WTC11 (cell line): Measurements from ENCODE around the gene SHC3.

Experiments used
- CBFB ChIP-seq: sonication (generic); formaldehyde crosslinking; IDR thresholded peaks from 2 replicates; pipeline ENCODE4 v1.8.1; 2022; ENCODE audit warnings: mild to moderate bottlenecking, low read depth, missing genetic modification reagents
- E2F4 ChIP-seq: sonication (generic); formaldehyde crosslinking; IDR thresholded peaks from 2 replicates; pipeline ENCODE4 v1.8.1; 2022; ENCODE audit warnings: low read depth, mild to moderate bottlenecking, moderate library complexity, missing genetic modification reagents, borderline replicate concordance
- FOXJ3 ChIP-seq: sonication (generic); formaldehyde crosslinking; IDR thresholded peaks from 2 replicates; pipeline ENCODE4 v1.9.0; 2021; ENCODE audit warnings: missing genetic modification reagents, mild to moderate bottlenecking, borderline replicate concordance
- ZNF138 ChIP-seq: sonication (generic); formaldehyde crosslinking; conservative IDR thresholded peaks from 2 replicates; pipeline ENCODE4 v1.8.1; 2022; ENCODE audit warnings: mild to moderate bottlenecking, moderate library complexity, missing genetic modification reagents
- ZNF317 ChIP-seq: sonication (generic); formaldehyde crosslinking; IDR thresholded peaks from 2 replicates; pipeline ENCODE4 v1.8.1; 2023; ENCODE audit warnings: low read depth, mild to moderate bottlenecking, moderate library complexity, missing genetic modification reagents, borderline replicate concordance
- TF ChIP-seq, protein P1 (sequence below): fragments of 200-600 bp; IDR thresholded peaks from 2 replicates; pipeline ENCODE4 v1.8.0; 2022; ENCODE audit warnings: antibody characterized with exemption

DNA sequence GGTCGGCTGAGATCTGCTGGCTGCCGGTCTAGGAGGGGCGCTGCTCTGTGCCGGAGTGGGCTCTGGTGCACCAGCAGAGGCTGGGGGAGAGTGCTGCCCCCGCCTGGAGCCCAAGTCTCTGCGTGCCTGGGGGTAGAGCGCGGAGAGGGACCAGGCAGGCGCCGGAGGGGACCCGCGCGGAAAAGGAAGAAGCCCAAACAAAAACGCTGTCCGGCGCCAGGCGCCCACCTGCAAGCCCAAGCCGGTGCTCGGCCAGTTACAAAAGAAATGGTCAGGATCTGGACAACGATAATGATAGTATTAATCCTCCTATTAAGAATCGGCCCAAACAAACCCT lies 187.9 kb downstream of the SHC3 start:
- TF ChIP-seq ZNF138 (CRISPR knock-in tag) (no peak), ZNF317 (no peak), FOXJ3 (CRISPR knock-in tag) (no peak), E2F4 (CRISPR knock-in tag) (no peak), CBFB (CRISPR knock-in tag) (no peak)
- TF ChIP-seq, protein P1, sequence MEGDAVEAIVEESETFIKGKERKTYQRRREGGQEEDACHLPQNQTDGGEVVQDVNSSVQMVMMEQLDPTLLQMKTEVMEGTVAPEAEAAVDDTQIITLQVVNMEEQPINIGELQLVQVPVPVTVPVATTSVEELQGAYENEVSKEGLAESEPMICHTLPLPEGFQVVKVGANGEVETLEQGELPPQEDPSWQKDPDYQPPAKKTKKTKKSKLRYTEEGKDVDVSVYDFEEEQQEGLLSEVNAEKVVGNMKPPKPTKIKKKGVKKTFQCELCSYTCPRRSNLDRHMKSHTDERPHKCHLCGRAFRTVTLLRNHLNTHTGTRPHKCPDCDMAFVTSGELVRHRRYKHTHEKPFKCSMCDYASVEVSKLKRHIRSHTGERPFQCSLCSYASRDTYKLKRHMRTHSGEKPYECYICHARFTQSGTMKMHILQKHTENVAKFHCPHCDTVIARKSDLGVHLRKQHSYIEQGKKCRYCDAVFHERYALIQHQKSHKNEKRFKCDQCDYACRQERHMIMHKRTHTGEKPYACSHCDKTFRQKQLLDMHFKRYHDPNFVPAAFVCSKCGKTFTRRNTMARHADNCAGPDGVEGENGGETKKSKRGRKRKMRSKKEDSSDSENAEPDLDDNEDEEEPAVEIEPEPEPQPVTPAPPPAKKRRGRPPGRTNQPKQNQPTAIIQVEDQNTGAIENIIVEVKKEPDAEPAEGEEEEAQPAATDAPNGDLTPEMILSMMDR = no peak
